ENCODE results near the gene MAGOH.

The MAGOH gene

DNA sequence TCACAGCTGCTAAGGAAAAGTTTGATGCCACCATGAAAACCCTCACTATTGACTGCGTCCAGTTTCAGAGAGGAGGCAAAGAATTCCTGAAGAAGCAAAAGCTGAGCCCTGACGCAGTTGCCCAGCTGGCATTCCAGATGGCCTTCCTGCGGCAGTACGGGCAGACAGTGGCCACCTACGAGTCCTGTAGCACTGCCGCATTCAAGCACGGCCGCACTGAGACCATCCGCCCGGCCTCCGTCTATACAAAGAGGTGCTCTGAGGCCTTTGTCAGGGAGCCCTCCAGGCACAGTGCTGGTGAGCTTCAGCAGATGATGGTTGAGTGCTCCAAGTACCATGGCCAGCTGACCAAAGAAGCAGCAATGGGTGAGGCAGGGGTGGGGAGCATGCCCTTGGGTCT, 27.4 kb downstream of the MAGOH start:
- no peak; the same call in 2 of the 3 replicates for ATAC-seq

GRCh38 chr1:53210352-53210751, 28.0 kb downstream of the MAGOH start:
- TF ChIP-seq OSR1 (CRISPR knock-in tag; IDR thresholded peaks at IDR 0.05) (no peak), ARNTL (CRISPR knock-in tag; IDR thresholded peaks at IDR 0.05; ENCODE audit: borderline replicate concordance, low read depth) (no peak), PATZ1 (CRISPR knock-in tag; IDR thresholded peaks at IDR 0.05; ENCODE audit: borderline replicate concordance) (no peak), TCF4 (CRISPR knock-in tag; IDR thresholded peaks at IDR 0.05; ENCODE audit: borderline replicate concordance) (no peak), ZFP3 (CRISPR knock-in tag; IDR thresholded peaks at IDR 0.05) (no peak), SNAI2 (CRISPR knock-in tag; IDR thresholded peaks at IDR 0.05) (no peak), ESRRG (CRISPR knock-in tag; IDR thresholded peaks at IDR 0.05) (no peak), CSDC2 (CRISPR knock-in tag; IDR thresholded peaks at IDR 0.05) (no peak), ZNF8 (CRISPR knock-in tag; IDR thresholded peaks at IDR 0.05) (no peak), ZC3H10 (CRISPR knock-in tag; IDR thresholded peaks at IDR 0.05) (no peak), GLIS3 (CRISPR knock-in tag; IDR thresholded peaks at IDR 0.05) (no peak), ZNF70 (CRISPR knock-in tag; IDR thresholded peaks at IDR 0.05) (no peak)
- TF ChIP-seq, protein P1, sequence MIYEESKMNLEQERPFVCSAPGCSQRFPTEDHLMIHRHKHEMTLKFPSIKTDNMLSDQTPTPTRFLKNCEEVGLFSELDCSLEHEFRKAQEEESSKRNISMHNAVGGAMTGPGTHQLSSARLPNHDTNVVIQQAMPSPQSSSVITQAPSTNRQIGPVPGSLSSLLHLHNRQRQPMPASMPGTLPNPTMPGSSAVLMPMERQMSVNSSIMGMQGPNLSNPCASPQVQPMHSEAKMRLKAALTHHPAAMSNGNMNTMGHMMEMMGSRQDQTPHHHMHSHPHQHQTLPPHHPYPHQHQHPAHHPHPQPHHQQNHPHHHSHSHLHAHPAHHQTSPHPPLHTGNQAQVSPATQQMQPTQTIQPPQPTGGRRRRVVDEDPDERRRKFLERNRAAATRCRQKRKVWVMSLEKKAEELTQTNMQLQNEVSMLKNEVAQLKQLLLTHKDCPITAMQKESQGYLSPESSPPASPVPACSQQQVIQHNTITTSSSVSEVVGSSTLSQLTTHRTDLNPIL (CRISPR knock-in tag; IDR thresholded peaks at IDR 0.05; ENCODE audit: low read depth): no peak
- TF ChIP-seq, protein P2, sequence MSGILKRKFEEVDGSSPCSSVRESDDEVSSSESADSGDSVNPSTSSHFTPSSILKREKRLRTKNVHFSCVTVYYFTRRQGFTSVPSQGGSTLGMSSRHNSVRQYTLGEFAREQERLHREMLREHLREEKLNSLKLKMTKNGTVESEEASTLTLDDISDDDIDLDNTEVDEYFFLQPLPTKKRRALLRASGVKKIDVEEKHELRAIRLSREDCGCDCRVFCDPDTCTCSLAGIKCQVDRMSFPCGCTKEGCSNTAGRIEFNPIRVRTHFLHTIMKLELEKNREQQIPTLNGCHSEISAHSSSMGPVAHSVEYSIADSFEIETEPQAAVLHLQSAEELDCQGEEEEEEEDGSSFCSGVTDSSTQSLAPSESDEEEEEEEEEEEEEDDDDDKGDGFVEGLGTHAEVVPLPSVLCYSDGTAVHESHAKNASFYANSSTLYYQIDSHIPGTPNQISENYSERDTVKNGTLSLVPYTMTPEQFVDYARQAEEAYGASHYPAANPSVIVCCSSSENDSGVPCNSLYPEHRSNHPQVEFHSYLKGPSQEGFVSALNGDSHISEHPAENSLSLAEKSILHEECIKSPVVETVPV (CRISPR knock-in tag; IDR thresholded peaks at IDR 0.05): no peak
- no peak for ATAC-seq

More for the DNA sequence above, 27.4 kb downstream of the MAGOH start:
- TF ChIP-seq ZNF70 (CRISPR knock-in tag; IDR thresholded peaks at IDR 0.05): no peak
- TF ChIP-seq, protein P2 (CRISPR knock-in tag; IDR thresholded peaks at IDR 0.05): no peak
- TF ChIP-seq ESRRG (CRISPR knock-in tag; IDR thresholded peaks at IDR 0.05): no peak
- TF ChIP-seq ZNF8 (CRISPR knock-in tag; IDR thresholded peaks at IDR 0.05): no peak
- TF ChIP-seq PPARA (CRISPR knock-in tag; IDR thresholded peaks at IDR 0.05; ENCODE audit: borderline replicate concordance): no peak
- no peak for TF ChIP-seq RARB (CRISPR knock-in tag; IDR thresholded peaks at IDR 0.05)
- no peak for TF ChIP-seq PATZ1 (CRISPR knock-in tag; IDR thresholded peaks at IDR 0.05; ENCODE audit: borderline replicate concordance)
- no peak for TF ChIP-seq BACH2 (CRISPR knock-in tag; IDR thresholded peaks at IDR 0.05; ENCODE audit: borderline replicate concordance)
- TF ChIP-seq POU6F1 (CRISPR knock-in tag; IDR thresholded peaks at IDR 0.05; ENCODE audit: borderline replicate concordance, low read depth): no peak
- TF ChIP-seq GLIS3 (CRISPR knock-in tag; IDR thresholded peaks at IDR 0.05): no peak
- TF ChIP-seq, protein P1 (CRISPR knock-in tag; IDR thresholded peaks at IDR 0.05; ENCODE audit: low read depth): no peak
- no peak for TF ChIP-seq OSR1 (CRISPR knock-in tag; IDR thresholded peaks at IDR 0.05)
- no peak for TF ChIP-seq TOX (CRISPR knock-in tag; IDR thresholded peaks at IDR 0.05; ENCODE audit: borderline replicate concordance)
